Measurements from ENCODE around the gene PLOD3. TPM values are rescaled to one million over a fixed set of nuclear protein-coding genes. Genes with fewer than 3 reads are reported as not detected.
A peak's percentile ranks its signal among the peaks of the same experiment; 100 is the strongest.

PLOD3 gene
- total RNA-seq, 5 donors from 2014 or later (not counting 1 experiment from before 2014, with no cell fraction given) = 27.7 to 74.2 (median 58.8) TPM

DNA sequence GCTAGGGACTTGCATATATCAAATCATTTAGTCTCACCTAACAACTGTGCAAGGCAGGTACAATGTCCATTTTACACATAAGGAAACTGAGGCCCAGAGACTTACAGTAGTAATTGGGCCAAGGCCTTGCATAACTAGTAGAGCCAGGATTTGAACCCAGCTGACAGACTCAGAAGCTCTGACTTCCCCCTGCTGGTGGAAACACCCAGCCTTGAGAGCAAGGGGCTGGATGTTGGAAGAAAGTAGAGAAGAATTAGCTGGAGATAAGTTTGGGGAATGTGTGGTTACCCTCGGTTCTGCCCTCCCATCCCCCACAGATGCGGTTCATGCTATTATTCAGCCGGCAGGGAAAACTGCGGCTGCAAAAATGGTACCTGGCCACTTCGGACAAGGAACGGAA, 61.1 kb downstream of the PLOD3 start:
- H3K9me3 ChIP-seq = no peaks in the 10 kb centered on the region
- peaks cover 0 to 20% of the 10 kb centered on the region in 2 experiments for H3K4me1 ChIP-seq (ENCODE audit: control insufficient read depth in 1 of 2, extremely low read depth in 1 of 2, insufficient read depth in 2 of 2, low read length in 2 of 2)
- H3K27ac ChIP-seq (ENCODE audit: low read length) = no peak overlapping the region
- peak overlapping the region in 1 of 3 donors; percentile 34 for H3K4me3 Mint-ChIP-seq
- H3K27me3 ChIP-seq (replicated peaks in 1 of 2; ENCODE audit: control insufficient read depth in 2 of 2, extremely low read depth in 1 of 2, insufficient read depth in 2 of 2, low read length in 1 of 2) = peaks cover 0 to 25% of the 10 kb centered on the region in 2 experiments
- no peak overlapping the region for H3K4me3 ChIP-seq (ENCODE audit: control insufficient read depth in 1 of 2, extremely low read depth in 1 of 2, low read length in 1 of 2)
- 96% methylated on average over 4 of the region's 6 CpGs for WGBS (ENCODE audit: insufficient coverage)
- ChIA-PET CTCF (interaction anchor here (0.6 to 3.0 kb wide), 6 partner anchors 9 to 1236 kb away, joined by 3 to 13 read pairs (median 3); no protein-coding TSS in a partner anchor), POLR2A (interaction anchor here in 1 of 2 donors (0.5 to 0.6 kb wide), 2 partner anchors 62 to 728 kb away, joined by 3 to 6 read pairs; partner anchors contain the start of genes ZCWPW1 and ZNHIT1)
- DNase-seq = no peak
- H3K27me3 Mint-ChIP-seq = peaks cover 0 to 5% of the 10 kb centered on the region in 2 donors
- H3K9me3 Mint-ChIP-seq = no peaks in the 10 kb centered on the region
- peaks cover 12 to 17% (median 15%) of the 10 kb centered on the region in 3 donors for H3K4me1 Mint-ChIP-seq
- no peak overlapping the region for H3K27ac Mint-ChIP-seq
- peaks cover 0 to 9% of the 10 kb centered on the region in 2 donors for H3K36me3 ChIP-seq (ENCODE audit: control insufficient read depth in 2 of 2, extremely low read depth in 1 of 2, insufficient read depth in 1 of 2, low read length in 1 of 2)
- no peak for ATAC-seq (replicated peaks in 1 of 4)
- H3K36me3 Mint-ChIP-seq = peaks cover 22% of the 10 kb centered on the region

Other genes with a start within 250 kb of the PLOD3 start
- gene MUC12, start 248.0 kb downstream of the PLOD3 start, total RNA-seq = under 1 TPM in 3 of 5 donors, not detected in 2; 0.09 to 0.51 (median 0.33) TPM
- not detected for gene MUC17, start 197.5 kb downstream of the PLOD3 start, total RNA-seq
- 10 to 100 TPM; 47.2 to 80.9 (median 77.4) TPM for gene TRIM56, start 132.1 kb downstream of the PLOD3 start, total RNA-seq
- under 1 TPM in 4 of 5 donors, not detected in 1; 0.18 to 0.79 (median 0.51) TPM for gene SERPINE1, start 90.5 kb downstream of the PLOD3 start, total RNA-seq
- 10 to 100 TPM in 3 of 5 donors, 1 to 10 TPM in 2; 8.1 to 16.7 (median 14.4) TPM for gene AP1S1, start 63.1 kb downstream of the PLOD3 start, total RNA-seq
- gene VGF, start 52.0 kb downstream of the PLOD3 start, total RNA-seq = not detected
- not detected for gene NAT16, start 37.3 kb downstream of the PLOD3 start, total RNA-seq
- gene MOGAT3, start 16.5 kb downstream of the PLOD3 start, total RNA-seq = not detected
- 10 to 100 TPM; 32.9 to 54.1 (median 50.4) TPM for gene ZNHIT1, start 584 bp upstream of the PLOD3 start, total RNA-seq
- gene CLDN15, start 20.2 kb upstream of the PLOD3 start, total RNA-seq = 10 to 100 TPM; 23.1 to 47.7 (median 44.8) TPM
- 100 to 1,000 TPM in 4 of 5 donors, 10 to 100 TPM in 1; 99.3 to 136 (median 125) TPM for gene FIS1, start 27.5 kb upstream of the PLOD3 start, total RNA-seq
- gene IFT22, start 104.2 kb upstream of the PLOD3 start, total RNA-seq = 1 to 10 TPM; 1.4 to 6.5 (median 4.6) TPM
- gene COL26A1, start 145.3 kb upstream of the PLOD3 start, total RNA-seq = under 1 TPM in 1 of 5 donors, not detected in 4; 0.09 TPM